A172 (cell line): ENCODE measurements around the gene MEPE. TPM values are rescaled to one million over a fixed set of nuclear protein-coding genes. Genes with fewer than 3 reads are reported as not detected.

Source experiments
- DNase-seq: peaks from one replicate; pipeline ENCODE4 v3.0.0-alpha.2; 2015; ENCODE audit warnings: low spot score
- total RNA-seq: library from RNA; depleted of rRNA; stranded (reverse); fragments of >200 nt; shearing (Covaris generic); gene quantifications from 2 replicates; pipeline ENCODE4 v1.2.3, GENCODE V29; 2014; rRNA removed

MEPE gene, protein sequence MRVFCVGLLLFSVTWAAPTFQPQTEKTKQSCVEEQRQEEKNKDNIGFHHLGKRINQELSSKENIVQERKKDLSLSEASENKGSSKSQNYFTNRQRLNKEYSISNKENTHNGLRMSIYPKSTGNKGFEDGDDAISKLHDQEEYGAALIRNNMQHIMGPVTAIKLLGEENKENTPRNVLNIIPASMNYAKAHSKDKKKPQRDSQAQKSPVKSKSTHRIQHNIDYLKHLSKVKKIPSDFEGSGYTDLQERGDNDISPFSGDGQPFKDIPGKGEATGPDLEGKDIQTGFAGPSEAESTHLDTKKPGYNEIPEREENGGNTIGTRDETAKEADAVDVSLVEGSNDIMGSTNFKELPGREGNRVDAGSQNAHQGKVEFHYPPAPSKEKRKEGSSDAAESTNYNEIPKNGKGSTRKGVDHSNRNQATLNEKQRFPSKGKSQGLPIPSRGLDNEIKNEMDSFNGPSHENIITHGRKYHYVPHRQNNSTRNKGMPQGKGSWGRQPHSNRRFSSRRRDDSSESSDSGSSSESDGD
- not detected in 2 replicates for total RNA-seq

DNA sequence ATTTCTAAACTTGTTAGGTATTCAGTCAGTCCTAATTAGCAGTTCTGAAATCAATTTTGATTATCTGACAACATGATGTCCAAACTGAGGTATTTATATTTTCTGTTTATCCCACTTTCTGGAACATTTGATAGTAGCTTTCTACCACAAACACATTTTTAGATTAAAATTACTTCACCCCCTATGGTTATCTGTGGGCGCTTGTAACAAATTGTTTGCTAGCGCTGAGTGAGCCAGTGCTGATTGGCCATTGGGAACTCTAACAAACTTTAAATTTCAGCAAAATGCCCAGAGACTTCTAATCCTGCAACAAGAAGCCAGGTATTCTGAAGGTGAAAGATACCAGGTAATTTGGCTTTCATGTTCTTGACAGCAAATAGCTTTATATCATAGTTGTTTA lies at the start of gene MEPE:
TSS of gene MEPE (plus strand) at position 301 of the 400 bp plus-strand sequence. CDS start 1,746 bp downstream, outside the sequence.
- no peak for DNase-seq

GRCh38 chr4:87783781-87784180 lies 49.0 kb upstream of the MEPE start:
- no peak for DNase-seq

DNA sequence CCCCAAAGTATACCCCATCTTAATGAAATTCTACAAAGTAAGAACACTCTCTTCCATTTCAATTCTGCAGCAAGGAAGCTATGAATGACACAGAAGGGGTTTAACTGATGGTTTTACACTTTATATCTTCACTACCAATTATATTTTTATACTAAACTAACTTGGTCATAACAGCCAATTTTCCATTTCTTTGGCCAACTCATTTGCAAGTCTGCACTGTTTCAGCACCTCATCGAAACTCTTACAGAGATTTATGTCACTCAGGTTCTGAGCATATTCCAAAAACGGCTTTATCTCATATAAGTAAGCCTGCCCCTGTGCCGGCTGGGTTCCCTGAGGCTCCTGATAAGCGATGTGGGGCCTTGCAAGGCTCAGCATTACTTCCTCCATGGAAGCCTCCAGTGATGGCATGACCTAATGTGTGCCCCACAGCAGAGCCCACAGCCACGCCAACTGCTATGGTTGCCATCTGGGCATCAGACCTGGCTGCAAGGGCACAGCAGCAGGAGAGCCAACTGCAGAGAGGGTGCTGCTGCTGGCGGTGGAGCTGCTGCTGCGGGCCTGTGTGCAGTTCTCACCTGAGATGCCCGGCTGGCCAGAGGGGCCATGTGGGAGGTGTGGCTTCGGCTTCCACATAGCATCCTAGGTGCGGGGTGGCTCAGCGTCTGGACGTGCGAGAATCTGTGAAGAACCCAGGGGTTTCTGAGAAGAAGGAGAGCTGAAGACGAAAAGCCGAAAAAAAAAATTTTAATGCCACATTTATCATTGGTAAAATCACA lies 46.8 kb upstream of the MEPE start:
- DNase-seq = no peak

DNA sequence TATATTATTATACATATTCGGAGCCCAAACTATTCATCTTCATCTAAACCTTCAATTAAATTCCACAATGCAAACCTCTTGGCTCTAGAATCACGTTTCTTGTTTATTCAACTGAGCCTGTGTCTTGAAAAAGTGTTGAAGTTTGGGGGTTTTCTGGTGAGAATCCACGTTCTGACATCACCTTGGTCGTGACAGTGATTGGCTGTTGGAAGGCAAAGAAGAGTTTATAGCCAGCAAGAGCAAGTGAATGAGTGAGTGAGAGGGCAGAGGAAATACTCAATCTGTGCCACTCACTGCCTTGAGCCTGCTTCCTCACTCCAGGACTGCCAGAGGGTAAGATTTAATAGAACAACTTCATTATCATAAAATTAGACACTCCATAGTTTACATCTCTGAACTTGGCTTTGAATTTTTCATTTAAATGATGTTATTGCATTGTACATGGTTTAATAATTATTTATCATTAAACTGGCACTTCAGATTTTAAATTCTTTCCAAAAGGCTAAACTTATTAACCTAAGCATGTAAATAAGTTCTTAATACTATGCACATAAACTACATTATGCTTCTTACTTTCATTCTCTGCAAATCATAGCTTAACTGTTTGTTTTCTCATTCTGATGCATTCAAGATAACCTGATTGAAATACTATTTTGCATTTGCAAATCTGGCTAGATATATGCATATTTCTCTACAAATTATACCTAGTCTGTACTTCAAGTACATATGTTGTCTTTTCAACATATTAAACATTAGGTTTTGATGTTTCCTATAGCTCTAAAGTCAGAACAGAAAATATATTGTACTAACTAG lies 33.3 kb upstream of the MEPE start, which contains the start of gene IBSP:
TSS of gene IBSP (plus strand) at position 254 of the 813 bp plus-strand sequence. CDS start 2,808 bp downstream, outside the sequence.
- DNase-seq = no peak

GRCh38 chr4:87802858-87803257 lies 29.9 kb upstream of the MEPE start:
- DNase-seq = no peak

DNA sequence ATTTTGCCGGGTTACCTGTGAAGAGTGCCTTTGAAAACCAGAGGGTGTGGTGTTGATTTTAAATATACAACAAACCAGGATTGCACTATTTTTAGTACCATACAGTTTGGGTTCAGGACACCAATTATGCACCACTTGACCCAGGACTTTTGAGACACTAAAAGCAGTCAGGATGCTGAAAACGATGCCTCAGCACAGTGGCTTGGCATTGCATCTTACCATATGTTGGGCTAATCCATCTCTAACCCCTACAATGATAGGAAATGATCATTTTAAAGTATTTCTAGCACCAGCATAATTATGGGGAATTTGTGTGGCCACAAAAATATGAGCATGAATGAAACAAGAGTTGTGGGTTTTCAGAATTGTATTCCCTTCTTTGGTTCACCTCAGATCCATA lies 29.3 kb upstream of the MEPE start:
- DNase-seq = no peak

DNA sequence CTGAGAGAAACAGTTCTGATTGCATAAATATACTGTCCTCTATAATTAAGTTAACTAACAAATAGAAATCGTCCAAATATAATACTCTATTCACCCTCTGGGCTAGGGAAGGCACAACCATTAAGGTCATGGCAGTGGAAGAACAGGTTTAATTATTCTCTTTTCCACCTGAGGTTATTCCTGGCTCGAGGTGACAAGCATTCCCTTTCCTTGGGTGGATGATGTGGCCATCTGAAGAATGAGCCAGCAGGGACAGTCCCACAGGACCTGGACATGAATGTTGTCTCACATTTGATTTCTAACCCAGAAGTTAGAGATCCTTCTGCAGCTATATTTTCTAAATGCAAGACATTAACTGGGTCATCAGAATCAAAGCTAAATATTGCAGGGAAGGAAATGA lies 27.9 kb upstream of the MEPE start:
- no peak for DNase-seq

DNA sequence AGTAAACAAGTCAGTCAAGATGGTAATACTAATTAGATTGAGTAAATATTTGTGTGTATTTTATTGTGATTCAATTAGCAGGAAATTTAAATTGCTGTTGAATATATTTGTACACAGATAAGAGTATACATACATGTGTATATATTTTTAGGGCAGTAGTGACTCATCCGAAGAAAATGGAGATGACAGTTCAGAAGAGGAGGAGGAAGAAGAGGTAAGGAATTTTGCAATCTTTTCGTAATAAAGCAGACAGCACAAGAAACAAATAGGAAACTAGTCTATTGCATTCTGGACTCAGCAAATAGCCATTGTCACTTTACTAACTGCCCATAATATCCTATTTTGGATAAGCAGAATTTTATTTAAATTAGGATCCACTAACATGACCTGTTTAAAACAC lies 26.8 kb upstream of the MEPE start:
- DNase-seq = no peak

- no peak for DNase-seq
These were observed 26.2 kb upstream of the MEPE start for GRCh38 chr4:87806520-87806919.

- no peak for DNase-seq
These were observed 25.4 kb upstream of the MEPE start for GRCh38 chr4:87807402-87807801.

- DNase-seq = no peak
These were observed 20.8 kb upstream of the MEPE start for GRCh38 chr4:87811977-87812376.

GRCh38 chr4:87819281-87819919 lies 13.4 kb upstream of the MEPE start:
- peak; percentile 80 for DNase-seq

GRCh38 chr4:87823200-87823599 lies 9.6 kb upstream of the MEPE start:
- DNase-seq = no peak

GRCh38 chr4:87823724-87824123 lies 9.0 kb upstream of the MEPE start:
- no peak for DNase-seq

DNA sequence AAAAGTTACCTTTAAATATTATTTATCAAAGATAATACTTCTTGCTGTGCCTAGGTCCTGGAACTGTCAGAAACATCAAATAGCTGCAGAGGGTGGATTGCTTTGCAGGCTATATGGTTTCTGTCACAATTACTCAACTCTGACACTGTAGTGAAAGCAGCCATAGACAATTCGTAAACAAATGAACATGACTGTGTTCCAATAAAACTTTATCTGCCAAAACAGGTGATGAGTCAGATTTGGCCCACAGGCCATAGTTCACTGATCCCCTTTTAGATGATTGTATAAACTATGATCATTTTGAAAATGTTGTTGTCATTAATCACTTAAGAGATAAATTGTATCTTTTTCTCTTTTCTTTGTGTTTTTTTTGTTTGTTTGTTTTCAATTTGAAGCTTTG lies 8.4 kb upstream of the MEPE start:
- no peak for DNase-seq

DNA sequence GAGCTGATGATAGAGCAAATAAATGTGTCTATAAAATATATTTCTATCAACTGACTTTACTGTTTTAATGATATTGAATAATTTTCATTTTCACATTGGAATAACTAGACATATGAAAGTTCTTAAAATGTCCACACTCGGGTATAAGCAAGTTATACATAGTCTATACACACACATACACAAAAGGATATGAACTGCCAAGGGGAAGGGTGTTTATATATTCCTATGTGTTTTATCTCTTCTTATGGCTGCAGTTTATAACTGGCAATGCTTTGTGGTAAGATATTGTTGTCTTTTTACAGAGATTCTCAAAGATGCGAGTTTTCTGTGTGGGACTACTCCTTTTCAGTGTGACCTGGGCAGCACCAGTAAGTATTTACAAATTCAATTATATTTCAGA lies 1.6 kb downstream of the MEPE start:
- no peak for DNase-seq

GRCh38 chr4:87835197-87835596 lies 2.4 kb downstream of the MEPE start:
- no peak for DNase-seq

GRCh38 chr4:87835743-87836142 lies 3.0 kb downstream of the MEPE start:
- no peak for DNase-seq

DNA sequence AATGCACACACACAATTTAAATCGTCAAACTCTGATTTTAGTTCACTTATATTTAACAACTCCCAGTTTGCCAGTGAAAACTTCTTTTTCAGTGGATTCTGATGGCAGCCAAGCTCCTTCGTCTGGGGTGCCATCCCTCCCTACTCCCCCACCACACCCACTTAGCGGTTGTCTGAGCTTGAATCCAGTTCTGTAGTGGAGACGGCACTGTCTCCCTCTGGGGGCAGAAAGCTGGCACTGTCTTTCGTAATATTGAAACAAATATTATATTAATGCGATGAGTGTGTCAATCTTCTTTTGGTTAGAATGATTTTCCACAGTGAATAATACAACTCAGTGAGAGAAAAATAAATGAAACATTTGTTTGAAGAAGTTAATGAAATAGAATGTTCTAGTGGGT lies 5.4 kb downstream of the MEPE start:
- DNase-seq = no peak

GRCh38 chr4:87838890-87839591 lies 6.3 kb downstream of the MEPE start:
- DNase-seq = peak; percentile 34

DNA sequence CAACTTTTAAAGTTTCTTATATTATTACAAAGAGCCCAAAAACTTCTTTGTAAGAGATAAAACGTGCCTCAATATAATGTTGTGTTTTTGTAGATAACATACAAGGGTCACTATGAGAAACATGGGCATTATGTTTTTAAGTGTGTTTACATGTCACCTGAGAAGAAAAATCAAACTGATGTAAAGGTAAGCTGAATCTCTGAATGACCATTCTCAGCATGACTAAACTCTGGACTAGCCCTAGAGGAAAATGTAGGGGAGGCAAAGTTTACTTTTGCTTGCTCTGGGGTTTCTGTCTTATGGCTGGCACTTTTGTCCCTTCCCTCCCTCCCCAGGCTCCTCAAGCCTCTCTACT lies 6.8 kb downstream of the MEPE start:
- no peak for DNase-seq
